Tibial nerve (tissue), 4 donors: ENCODE results near the gene WHAMM. TPM values are rescaled to one million over a fixed set of nuclear protein-coding genes. Genes with fewer than 3 reads are reported as not detected.
A peak's percentile ranks its signal among the peaks of the same experiment; 100 is the strongest.
"Not testable (repeated sequence)": the region's sequence is repeated elsewhere in the genome, so short reads cannot be mapped to it uniquely, and the experiment has no call there.

Source experiments
- DNase-seq, 2 donors: peaks; one replicate each; pipeline ENCODE4 v3.0.0-alpha.2; 2019; ENCODE audit warnings: low spot score in 2 of 2
- H3K27ac ChIP-seq, 4 donors: fragments of 200-600 bp; sonication (generic) in 3 of 4; one replicate each; pipeline ENCODE4 v1.5.1; 2017 to 2019; ENCODE audit warnings: mild to moderate bottlenecking in 1 of 4
- H3K27me3 ChIP-seq, 2 donors: fragments of 200-600 bp; sonication (generic) in 1 of 2; one replicate each; pipeline versions ENCODE4 v1.5.1 to v1.6.0; 2017 to 2019
- H3K36me3 ChIP-seq, 3 donors: fragments of 200-600 bp; sonication (generic); one replicate each; pipeline ENCODE4 v1.5.1; 2018 to 2019
- H3K4me1 ChIP-seq, 4 donors: fragments of 200-600 bp; sonication (generic) in 3 of 4; one replicate each; pipeline ENCODE4 v1.5.1; 2017 to 2019
- H3K4me3 ChIP-seq, 4 donors: fragments of 200-600 bp; sonication (generic) in 3 of 4; one replicate each; pipeline ENCODE4 v1.5.1; 2017 to 2019; ENCODE audit warnings: mild to moderate bottlenecking in 1 of 4, moderate library complexity in 1 of 4
- H3K9me3 ChIP-seq, 4 donors: fragments of 200-600 bp; sonication (generic) in 3 of 4; one replicate each; pipeline ENCODE4 v1.5.1; 2017 to 2019
- EP300 ChIP-seq, 2 donors: sonication (generic); formaldehyde crosslinking; IDR thresholded peaks; one replicate each; pipeline ENCODE4 v1.6.1; 2017; ENCODE audit warnings: antibody characterized with exemption in 2 of 2, mild to moderate bottlenecking in 1 of 2
- POLR2A ChIP-seq, 2 donors: fragments of 450-650 bp; IDR thresholded peaks; one replicate each; pipeline ENCODE4 v1.6.1; 2017; ENCODE audit warnings: antibody characterized with exemption in 2 of 2, mild to moderate bottlenecking in 2 of 2, moderate library complexity in 2 of 2
- WGBS, 2 donors: methylation state at CpG; one replicate each; pipeline ENCODE4 v1.1.5; 2018; 5-methylcytosine and 5-hydroxymethylcytosine counted together
- total RNA-seq, 4 donors: library from RNA; depleted of rRNA; stranded (reverse); fragments of >200 nt; gene quantifications; one replicate each; pipeline ENCODE4 v1.1.0, GENCODE V29; 2016
- TF ChIP-seq, protein P1 (sequence below), 5 experiments: fragments of 200-600 bp in 3 of 5; fragments of 450-650 bp in 2 of 5; sonication (generic) in 3 of 5; IDR thresholded peaks; one replicate each; pipeline ENCODE4 v1.5.1; 2016 to 2019; ENCODE audit warnings: antibody characterized with exemption in 5 of 5, mild to moderate bottlenecking in 3 of 5, moderate library complexity in 2 of 5

WHAMM gene, protein sequence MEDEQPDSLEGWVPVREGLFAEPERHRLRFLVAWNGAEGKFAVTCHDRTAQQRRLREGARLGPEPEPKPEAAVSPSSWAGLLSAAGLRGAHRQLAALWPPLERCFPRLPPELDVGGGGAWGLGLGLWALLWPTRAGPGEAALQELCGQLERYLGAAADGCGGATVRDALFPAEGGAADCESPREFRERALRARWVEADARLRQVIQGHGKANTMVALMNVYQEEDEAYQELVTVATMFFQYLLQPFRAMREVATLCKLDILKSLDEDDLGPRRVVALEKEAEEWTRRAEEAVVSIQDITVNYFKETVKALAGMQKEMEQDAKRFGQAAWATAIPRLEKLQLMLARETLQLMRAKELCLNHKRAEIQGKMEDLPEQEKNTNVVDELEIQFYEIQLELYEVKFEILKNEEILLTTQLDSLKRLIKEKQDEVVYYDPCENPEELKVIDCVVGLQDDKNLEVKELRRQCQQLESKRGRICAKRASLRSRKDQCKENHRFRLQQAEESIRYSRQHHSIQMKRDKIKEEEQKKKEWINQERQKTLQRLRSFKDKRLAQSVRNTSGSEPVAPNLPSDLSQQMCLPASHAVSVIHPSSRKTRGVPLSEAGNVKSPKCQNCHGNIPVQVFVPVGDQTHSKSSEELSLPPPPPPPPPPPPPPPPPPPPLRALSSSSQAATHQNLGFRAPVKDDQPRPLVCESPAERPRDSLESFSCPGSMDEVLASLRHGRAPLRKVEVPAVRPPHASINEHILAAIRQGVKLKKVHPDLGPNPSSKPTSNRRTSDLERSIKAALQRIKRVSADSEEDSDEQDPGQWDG
- total RNA-seq: 10 to 100 TPM; 11.8 to 17.4 (median 13.0) TPM

DNA sequence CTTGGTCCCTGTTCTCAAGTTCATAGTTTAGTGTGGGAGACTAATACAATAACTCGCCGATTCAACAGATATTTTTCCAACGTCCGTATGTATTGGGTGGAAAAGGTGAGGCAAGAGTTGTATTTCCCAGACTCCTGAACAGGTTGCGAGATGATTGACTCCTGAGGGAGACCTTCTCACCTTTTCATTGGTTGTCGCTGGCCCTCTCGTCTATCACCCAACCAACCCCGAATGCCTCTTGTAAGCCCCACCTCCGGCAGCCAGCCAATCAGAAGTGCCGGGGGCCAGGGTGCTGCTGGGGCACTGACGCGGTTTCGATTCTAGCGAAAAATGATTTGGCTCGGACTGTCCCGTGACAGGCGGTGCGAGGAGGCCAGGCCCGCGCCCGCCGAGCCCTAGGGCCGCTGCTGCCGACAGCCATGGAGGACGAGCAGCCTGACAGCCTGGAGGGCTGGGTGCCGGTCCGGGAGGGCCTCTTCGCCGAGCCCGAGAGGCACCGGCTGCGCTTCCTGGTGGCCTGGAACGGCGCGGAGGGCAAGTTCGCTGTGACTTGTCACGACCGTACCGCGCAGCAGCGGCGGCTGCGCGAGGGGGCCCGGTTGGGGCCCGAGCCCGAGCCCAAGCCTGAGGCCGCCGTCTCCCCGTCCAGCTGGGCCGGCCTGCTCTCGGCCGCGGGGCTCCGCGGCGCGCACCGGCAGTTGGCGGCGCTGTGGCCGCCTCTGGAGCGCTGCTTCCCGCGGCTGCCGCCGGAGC is at the start of gene WHAMM:
Gene WHAMM, plus strand, starts transcription at position 321 of the 753 bp plus-strand sequence. Its CDS starts 99 bp downstream, at position 420.
- 0% methylated on average over 15 to 62 of the region's 67 CpGs for WGBS, 2 donors
- Histone ChIP-seq H3K27ac (peak within 1 kb of the TSS; percentile 96 to 100 (median 98)), H3K27me3 (no peaks in the 10 kb centered on the region), H3K9me3 (no peaks in the 10 kb centered on the region), H3K36me3 (peaks cover 0 to 9% (median 0%) of the 10 kb centered on the region in 3 donors), H3K4me3 (peak within 1 kb of the TSS; percentile 82 to 90 (median 90)), H3K4me1 (peaks cover 0 to 36% (median 16%) of the 10 kb centered on the region in 4 donors)
- peak; percentile 73 to 99 for TF ChIP-seq EP300 (IDR thresholded peaks at IDR 0.05)
- peak; percentile 91 to 97 for TF ChIP-seq POLR2A (IDR thresholded peaks at IDR 0.05)
- TF ChIP-seq, protein P1, sequence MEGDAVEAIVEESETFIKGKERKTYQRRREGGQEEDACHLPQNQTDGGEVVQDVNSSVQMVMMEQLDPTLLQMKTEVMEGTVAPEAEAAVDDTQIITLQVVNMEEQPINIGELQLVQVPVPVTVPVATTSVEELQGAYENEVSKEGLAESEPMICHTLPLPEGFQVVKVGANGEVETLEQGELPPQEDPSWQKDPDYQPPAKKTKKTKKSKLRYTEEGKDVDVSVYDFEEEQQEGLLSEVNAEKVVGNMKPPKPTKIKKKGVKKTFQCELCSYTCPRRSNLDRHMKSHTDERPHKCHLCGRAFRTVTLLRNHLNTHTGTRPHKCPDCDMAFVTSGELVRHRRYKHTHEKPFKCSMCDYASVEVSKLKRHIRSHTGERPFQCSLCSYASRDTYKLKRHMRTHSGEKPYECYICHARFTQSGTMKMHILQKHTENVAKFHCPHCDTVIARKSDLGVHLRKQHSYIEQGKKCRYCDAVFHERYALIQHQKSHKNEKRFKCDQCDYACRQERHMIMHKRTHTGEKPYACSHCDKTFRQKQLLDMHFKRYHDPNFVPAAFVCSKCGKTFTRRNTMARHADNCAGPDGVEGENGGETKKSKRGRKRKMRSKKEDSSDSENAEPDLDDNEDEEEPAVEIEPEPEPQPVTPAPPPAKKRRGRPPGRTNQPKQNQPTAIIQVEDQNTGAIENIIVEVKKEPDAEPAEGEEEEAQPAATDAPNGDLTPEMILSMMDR (IDR thresholded peaks at IDR 0.05): peak in 4 of 5 experiments; percentile 12 to 54 (median 24)
- DNase-seq: peak; percentile 99 to 100

DNA sequence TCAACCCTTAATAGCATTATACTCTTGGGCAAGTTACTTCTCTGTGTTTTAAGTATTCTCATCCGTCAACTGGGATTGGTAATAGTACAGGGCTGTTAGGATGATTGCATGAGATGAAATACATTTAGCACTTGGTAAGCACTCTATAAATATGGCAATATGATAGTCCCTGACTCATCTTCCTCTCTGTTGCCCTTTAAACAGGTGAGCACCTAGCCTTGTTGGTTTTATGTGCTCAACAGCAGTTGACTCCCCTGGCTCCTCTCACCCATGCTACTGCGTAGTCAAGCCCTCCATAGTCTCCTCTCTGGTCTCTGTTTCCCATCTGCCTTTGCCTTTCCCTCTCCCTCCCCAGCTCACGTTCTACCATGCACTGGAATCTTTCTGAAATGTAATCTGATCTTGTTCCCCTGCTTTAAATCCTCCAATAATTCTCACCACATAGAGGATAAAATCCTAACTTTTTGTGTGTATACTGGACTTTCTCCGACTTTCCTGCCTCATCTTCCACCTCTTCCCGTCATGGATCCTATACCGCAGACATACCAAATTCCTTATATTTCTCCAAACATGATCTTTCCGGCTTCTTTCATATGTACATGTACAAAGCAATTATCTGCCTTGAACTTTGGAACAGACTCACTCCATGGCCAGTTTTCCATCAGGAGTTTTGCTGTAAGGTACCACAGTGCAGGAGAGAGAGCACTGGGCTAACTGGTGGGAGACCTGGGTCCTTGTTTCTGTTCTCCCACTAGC is 45.9 kb upstream of the WHAMM start:
- no peaks in the 10 kb centered on the region for H3K9me3 ChIP-seq
- H3K4me1 ChIP-seq: peaks cover 0 to 4% (median 0%) of the 10 kb centered on the region in 4 donors
- WGBS, 2 donors: 90 to 91% methylated on average over 7 of the region's 7 CpGs
- no peak for TF ChIP-seq EP300 (IDR thresholded peaks at IDR 0.05)
- TF ChIP-seq, protein P1 (IDR thresholded peaks at IDR 0.05): no peak
- TF ChIP-seq POLR2A (IDR thresholded peaks at IDR 0.05): no peak
- H3K4me3 ChIP-seq: no peak overlapping the region
- no peaks in the 10 kb centered on the region for H3K27me3 ChIP-seq
- no peak overlapping the region for H3K27ac ChIP-seq
- peaks cover 0 to 66% (median 0%) of the 10 kb centered on the region in 3 donors for H3K36me3 ChIP-seq
- DNase-seq: no peak

DNA sequence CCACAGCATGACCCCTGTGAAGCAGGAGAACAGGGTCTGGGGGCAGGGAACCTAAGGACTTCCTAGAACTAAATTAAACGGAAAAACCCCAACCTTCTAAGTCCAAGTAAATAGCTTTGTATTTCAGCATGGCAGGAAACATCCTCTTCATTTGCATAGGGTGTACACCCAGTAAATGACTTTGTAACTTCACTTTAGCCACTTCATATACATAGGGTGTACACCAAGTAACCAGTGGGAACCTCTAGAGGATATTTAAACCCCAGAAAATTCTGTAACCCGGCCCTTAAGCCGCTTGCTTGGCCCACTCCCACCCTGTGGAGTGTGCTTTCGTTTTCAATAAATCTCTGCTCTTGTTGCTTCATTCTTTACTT is 45.3 kb upstream of the WHAMM start:
- 91 to 93% methylated on average over 4 of the region's 4 CpGs for WGBS, 2 donors

DNA sequence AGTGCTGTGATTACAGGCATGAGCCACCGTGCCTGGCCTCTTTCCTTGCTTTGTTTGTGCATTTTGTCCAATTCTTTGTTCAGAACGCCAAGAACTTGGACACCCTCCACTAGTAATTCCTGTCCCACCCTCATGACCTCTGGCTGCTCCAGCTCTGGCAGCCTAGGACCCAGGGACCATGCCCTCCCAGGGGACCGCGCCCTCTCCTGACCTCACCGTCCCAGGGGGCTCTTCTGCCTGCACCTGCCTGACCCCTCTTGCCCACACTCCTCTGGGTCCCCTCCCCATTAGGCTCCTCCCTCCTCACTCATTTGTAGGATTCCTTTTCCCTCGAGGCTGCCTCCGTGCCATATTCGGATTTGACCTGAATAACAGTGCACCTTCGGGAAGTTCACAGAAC is 44.7 kb upstream of the WHAMM start:
- Histone ChIP-seq H3K27me3 (no peaks in the 10 kb centered on the region), H3K27ac (no peak overlapping the region), H3K4me1 (peaks cover 0 to 4% (median 0%) of the 10 kb centered on the region in 4 donors), H3K4me3 (no peak overlapping the region), H3K36me3 (peaks cover 0 to 58% (median 0%) of the 10 kb centered on the region in 3 donors), H3K9me3 (no peaks in the 10 kb centered on the region)
- WGBS, 2 donors: 77 to 83% methylated on average over 9 of the region's 9 CpGs
- DNase-seq: no peak
- TF ChIP-seq POLR2A (IDR thresholded peaks at IDR 0.05) (no peak), EP300 (IDR thresholded peaks at IDR 0.05) (no peak)
- TF ChIP-seq, protein P1 (IDR thresholded peaks at IDR 0.05): no peak

More for the DNA sequence above, 45.3 kb upstream of the WHAMM start:
- peaks cover 0 to 4% (median 0%) of the 10 kb centered on the region in 4 donors for H3K4me1 ChIP-seq
- H3K36me3 ChIP-seq: peaks cover 0 to 60% (median 0%) of the 10 kb centered on the region in 3 donors
- no peak overlapping the region for H3K27ac ChIP-seq
- DNase-seq: no peak
- H3K9me3 ChIP-seq: no peaks in the 10 kb centered on the region
- no peak overlapping the region for H3K4me3 ChIP-seq
- H3K27me3 ChIP-seq: no peaks in the 10 kb centered on the region
- no peak for TF ChIP-seq POLR2A (IDR thresholded peaks at IDR 0.05)
- TF ChIP-seq EP300 (IDR thresholded peaks at IDR 0.05): no peak
- TF ChIP-seq, protein P1 (IDR thresholded peaks at IDR 0.05): no peak

DNA sequence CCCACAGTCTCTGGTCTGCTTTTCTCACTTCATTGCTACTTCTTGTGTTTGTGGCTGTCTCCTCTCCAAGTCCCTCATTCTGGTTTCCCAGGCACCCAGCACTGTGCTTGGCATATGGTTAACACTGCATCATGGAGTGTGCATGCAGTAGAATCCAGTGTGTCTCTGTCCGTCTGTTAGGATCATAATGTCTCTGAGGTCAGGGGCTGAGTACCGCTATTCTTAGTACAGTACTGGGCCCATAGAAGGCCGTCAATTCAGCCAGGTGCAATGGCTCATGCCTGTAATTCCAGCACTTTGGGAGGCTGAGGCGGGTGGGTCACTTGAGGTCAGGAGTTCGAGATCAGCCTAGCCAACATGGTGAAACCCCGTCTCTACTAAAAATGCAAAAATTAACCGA is 43.2 kb upstream of the WHAMM start:
- not testable (repeated sequence) for H3K4me3 ChIP-seq, H3K4me1 ChIP-seq, H3K27me3 ChIP-seq, DNase-seq, H3K9me3 ChIP-seq, H3K27ac ChIP-seq
- H3K36me3 ChIP-seq: peaks cover 0 to 49% (median 0%) of the 10 kb centered on the region in 3 donors
- WGBS, 2 donors: 86% methylated on average over 7 of the region's 7 CpGs
